CD4-positive, alpha-beta T cell treated with Interleukin-17A for 1 hour (primary cell): ENCODE measurements around the gene ADPGK.

Experiments used
- DNase-seq: peaks from one replicate; pipeline ENCODE4 v3.0.0-alpha.2; 2020

Gene ADPGK

DNA sequence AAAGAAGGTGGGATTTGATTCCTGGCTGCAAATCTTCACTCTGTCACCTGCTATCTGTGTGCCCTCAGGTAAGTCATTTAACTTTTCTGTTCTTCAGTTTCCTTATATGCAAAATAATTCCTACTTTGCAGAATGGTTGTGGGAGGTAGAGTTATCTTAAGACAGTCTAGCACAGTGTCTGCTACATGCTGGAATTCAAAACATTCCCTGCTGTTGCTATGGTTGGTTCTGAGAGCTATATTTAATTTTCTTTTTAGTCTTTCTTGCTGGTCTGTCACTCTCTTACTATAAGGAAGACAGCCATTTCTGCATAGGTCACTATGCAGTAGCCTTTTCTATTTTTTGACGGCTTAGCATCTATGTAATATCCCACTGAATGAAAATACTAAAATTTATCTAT lies 4.0 kb upstream of the ADPGK start:
- no peak for DNase-seq

- DNase-seq, result no peak
These were observed 3.3 kb upstream of the ADPGK start for GRCh38 chr15:72786676-72787345.

- DNase-seq, result no peak
These were observed 2.7 kb upstream of the ADPGK start for GRCh38 chr15:72786242-72786641.

DNA sequence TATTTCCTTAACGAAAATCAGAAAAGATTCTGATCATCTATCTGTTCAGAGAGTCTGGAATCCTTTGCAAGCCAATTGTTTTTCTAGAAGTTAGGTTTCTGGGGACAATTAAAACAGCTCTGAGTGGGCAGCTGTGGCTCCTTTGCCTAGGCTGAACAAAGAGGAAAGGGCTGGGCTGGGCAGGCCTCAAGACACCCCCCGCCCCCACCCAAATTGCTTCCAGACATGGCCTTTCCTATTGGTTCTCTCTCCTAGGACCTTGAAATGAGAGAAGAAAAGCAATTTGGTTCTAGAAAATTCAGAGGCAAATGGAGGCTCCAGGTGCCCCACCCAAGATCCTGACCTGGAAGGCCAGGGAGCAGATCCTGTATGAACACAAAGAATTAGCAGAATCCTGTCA lies 2.3 kb upstream of the ADPGK start:
- no peak for DNase-seq

GRCh38 chr15:72785432-72785831 lies 1.9 kb upstream of the ADPGK start:
- peak; percentile 82 for DNase-seq

GRCh38 chr15:72784456-72784876 lies 908 bp upstream of the ADPGK start:
- no peak for DNase-seq

DNA sequence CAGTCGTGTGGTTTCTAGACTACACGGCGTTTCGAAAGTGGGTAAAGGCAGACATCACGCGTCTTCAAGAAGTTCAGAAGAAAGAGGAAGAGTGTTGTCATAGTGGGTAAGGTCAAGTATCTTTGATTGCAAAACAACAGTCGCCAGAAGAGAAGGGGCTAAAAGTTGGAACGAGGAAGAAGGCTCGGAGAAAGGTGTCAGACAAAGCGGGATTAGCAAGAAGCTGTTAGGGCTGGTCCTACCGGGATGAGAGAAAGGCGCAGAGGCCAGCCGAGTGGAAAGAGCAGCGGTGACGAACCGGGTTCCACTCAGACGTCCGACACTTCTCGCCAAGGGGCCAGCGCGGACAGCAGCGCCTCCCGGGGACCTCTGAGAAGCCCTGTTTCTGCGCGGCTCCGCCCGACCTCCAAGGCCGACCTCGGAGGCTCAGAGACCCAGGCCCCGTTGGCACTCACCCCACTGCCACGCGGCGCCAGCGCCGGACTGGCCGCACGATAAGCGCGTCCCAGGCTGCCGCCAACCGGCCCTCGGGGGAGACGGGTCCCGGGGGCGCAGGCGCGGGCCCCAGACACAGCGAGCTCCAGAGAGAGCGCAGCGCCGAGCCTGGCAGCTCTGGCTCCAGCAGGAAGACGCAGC lies 436 bp downstream of the ADPGK start:
- peak; percentile 65 for DNase-seq

GRCh38 chr15:72782274-72783003 lies 1.1 kb downstream of the ADPGK start:
- DNase-seq, result no peak

DNA sequence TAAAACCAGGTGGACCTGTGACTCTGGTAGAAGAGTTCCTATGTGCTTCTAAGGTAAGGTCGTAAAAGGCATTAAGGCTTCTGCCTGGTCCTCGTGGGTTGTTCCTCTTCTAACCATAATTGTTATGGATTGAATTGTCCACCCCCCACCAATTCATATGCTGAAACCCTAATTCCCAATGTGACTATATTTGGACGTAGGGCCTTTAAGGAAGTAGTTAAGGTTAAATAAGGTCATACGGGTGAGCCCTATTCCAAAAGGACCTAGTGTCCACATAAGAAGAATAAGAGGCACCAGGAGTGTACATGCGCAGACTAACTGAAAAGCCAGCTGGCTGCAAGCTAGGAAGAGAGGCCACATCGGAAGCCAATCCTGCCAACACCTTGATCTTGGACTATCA lies 1.9 kb downstream of the ADPGK start:
- no peak for DNase-seq

DNA sequence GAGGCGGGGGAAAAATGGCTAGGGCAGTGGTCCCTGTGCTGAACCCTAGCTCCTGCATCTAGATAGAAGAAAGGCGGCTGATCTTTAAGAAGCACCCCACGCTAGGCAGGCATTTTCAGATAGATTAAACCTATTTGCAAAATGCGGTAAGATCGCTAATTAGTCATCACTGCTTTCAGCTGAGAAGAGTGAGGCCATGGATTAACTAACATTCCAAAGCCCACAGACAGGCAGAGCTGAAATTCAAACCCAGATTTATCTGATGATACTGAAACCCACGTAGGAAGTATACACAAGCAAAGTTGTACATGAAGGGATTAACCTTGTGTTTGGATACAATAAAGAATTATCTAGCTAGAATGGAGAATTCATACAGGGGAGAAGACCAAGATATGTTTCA lies 4.8 kb downstream of the ADPGK start:
- DNase-seq, result no peak

GRCh38 chr15:72774696-72775383 lies 8.7 kb downstream of the ADPGK start:
- DNase-seq, result no peak

DNA sequence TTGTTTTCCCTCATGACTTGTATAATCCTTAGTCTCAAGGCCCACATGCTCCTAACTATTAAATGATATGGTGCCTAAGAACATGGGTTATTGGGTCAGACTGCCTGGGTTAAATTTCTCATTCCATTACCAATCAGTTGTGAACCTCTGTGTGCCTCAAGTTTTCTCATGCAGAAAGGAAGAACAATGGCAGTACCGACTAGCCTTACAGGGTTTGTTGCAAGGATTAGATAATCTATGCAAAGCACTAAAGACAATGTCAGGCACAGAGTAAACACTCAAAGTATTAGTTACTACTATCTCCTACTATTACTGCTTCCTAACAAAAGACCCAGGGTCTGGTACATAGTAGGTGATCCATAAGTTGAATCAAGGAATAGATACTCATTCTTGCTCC lies 12.2 kb downstream of the ADPGK start:
- no peak for DNase-seq

- peak; percentile 5 for DNase-seq
These were observed 12.8 kb downstream of the ADPGK start for GRCh38 chr15:72770673-72771328.

DNA sequence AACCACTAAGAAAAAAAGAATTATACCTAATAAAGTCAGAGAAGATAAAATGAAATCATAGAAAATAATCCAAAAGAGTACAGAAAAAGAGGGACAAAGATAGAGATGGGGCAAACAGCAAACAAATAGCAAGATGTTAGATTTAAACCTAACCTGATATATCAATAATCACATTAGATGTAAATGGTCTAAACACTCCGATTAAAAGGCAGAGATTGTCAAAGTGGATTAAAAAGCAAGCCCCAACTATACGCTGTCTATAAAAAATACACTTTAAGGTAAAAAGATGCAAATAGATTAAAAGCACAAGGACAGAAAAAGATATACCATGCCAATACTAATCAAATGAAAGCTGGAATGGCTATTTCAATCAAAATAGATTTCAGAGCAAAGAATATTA lies 16.8 kb downstream of the ADPGK start:
- no peak for DNase-seq

GRCh38 chr15:72766025-72766424 lies 17.5 kb downstream of the ADPGK start:
- no peak for DNase-seq

- DNase-seq, result no peak
These were observed 18.9 kb downstream of the ADPGK start for GRCh38 chr15:72764656-72765055.

DNA sequence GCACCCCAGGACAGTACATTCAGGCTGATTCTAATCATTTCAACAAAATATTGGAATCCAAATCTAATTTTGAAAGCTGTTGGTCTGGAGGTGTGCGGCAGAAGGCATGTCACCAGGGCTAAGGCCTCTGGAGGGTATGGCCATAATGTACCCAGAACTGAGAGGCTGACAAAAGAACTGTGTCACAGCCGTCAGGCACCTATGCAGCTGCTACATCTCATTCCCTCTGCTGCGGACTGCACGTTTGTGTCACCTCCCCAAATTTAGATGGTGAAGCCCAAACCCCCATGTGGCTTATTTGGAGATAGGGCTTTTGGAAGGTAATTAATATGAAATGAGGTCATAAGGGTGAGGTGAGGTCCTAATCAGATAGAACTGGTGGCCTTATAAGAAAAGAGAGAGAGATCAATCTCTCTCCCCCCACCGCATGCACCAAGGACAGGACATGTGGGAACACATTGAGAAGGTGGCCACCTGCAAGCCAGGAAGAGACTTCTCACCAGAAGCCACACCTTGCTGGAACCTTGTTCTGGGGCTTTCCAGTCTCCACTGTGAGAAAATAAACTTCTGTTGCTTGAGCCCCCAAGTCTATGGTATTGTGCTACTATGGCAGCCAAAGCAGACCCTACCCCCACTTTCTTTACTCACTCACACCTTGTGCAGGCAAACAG lies 22.8 kb downstream of the ADPGK start:
- no peak for DNase-seq

DNA sequence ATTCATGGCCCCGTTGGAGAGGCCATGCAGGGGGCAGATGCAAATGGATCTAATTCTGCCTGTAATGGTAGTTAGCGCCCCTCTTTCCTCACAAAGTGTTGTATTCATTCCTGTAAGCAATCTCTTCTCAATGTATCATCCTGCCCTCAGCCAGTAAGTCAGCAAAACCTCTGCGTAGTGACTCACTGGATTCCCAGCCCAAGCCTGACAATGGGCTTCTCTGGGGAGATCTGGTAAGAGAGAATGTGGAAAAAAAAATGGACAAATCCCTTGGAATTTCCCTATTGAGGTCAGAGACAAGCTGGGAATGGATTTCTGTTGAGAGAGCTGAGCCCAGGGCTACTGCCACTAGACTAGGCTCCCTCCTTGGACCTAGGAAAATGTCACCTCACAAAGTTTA lies 25.4 kb downstream of the ADPGK start:
- no peak for DNase-seq

- DNase-seq, result no peak
These were observed 29.5 kb downstream of the ADPGK start for GRCh38 chr15:72754096-72754495.

DNA sequence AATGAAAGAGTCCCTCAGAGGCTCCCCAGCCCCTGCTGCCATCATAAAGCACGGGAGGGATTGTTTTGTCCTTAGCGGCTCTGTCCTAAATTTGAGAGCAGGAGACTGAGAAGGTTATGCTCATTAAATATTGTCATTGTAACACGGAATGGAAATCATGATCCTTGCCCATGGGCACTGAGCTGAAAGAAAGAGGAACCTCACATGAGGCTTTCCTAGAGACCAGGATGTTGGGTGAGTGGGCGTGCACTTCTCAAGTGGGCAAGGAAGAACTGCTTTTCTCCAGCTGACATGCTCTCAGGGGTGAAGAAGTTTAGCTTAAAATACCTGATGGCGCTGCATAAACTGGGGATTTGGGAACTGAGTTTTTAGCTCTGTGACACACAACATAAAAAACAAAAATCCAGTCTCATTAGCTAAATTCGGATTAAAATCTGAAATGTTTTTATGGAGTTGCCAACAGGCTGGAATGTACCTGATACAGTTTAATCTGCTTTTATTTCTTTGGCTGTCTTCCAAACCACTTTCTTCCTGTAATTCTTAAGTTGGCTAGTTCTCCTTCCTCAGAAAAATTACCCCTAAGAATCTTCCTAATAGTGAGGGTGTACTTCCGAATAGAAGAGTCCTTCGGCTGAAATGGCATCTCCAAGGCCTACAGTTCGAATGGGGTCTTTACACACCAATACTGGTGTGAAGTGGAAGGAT lies 31.7 kb downstream of the ADPGK start:
- DNase-seq, result no peak

GRCh38 chr15:72749700-72750099 lies 33.9 kb downstream of the ADPGK start:
- DNase-seq, result no peak

GRCh38 chr15:72740219-72740618 lies 43.3 kb downstream of the ADPGK start:
- peak; percentile 56 for DNase-seq
